H9 (cell line): ENCODE results near the gene KRTAP12-2. TPM values are rescaled to one million over a fixed set of nuclear protein-coding genes. Genes with fewer than 3 reads are reported as not detected.

Experiments
- DNase-seq: peaks from one replicate; pipeline ENCODE4 v3.0.0-alpha.2; 2017
- H2AFZ ChIP-seq: one replicate; pipeline ENCODE4 v1.6.1; 2013; ENCODE audit warnings: mild to moderate bottlenecking, low read length, control low read depth, moderate library complexity
- H2AK5ac ChIP-seq: 2 replicates; pipeline ENCODE4 v1.6.1; 2013; ENCODE audit warnings: low read length, control low read depth, mixed read lengths; ENCODE audit not compliant: insufficient read length
- H2BK120ac ChIP-seq: one replicate; pipeline ENCODE4 v1.6.1; 2013; ENCODE audit warnings: low read depth, mild to moderate bottlenecking, low read length, control low read depth, inconsistent platforms; ENCODE audit not compliant: poor library complexity, severe bottlenecking
- H2BK12ac ChIP-seq: 2 replicates; pipeline ENCODE4 v1.6.1; 2013; ENCODE audit warnings: low read length, control low read depth, mixed read lengths, low read depth; ENCODE audit not compliant: insufficient read length
- H2BK15ac ChIP-seq: 2 replicates; pipeline ENCODE4 v1.6.1; 2013; ENCODE audit warnings: low read depth, low read length, control low read depth
- H2BK20ac ChIP-seq: one replicate; pipeline ENCODE4 v1.6.1; 2013; ENCODE audit warnings: low read depth, mild to moderate bottlenecking, low read length, control low read depth, inconsistent platforms; ENCODE audit not compliant: poor library complexity, severe bottlenecking
- H2BK5ac ChIP-seq: 2 replicates; pipeline ENCODE4 v1.6.1; 2013; ENCODE audit warnings: low read length, control low read depth, mixed read lengths; ENCODE audit not compliant: insufficient read length
- H3K14ac ChIP-seq: 2 replicates; pipeline ENCODE4 v1.6.1; 2013; ENCODE audit warnings: low read length, control low read depth; ENCODE audit not compliant: insufficient read depth
- H3K18ac ChIP-seq: 2 replicates; pipeline ENCODE4 v1.6.1; 2013; ENCODE audit warnings: low read depth, mild to moderate bottlenecking, mixed read lengths, low read length, control low read depth; ENCODE audit not compliant: insufficient read length
- H3K23ac ChIP-seq: 2 replicates; pipeline ENCODE4 v1.6.1; 2013; ENCODE audit warnings: low read length, control low read depth, mixed read lengths, low read depth; ENCODE audit not compliant: insufficient read length
- H3K23me2 ChIP-seq: 2 replicates; pipeline ENCODE4 v1.6.1; 2013; ENCODE audit warnings: low read depth, mild to moderate bottlenecking, mixed read lengths, low read length, control low read depth; ENCODE audit not compliant: insufficient read length, poor library complexity, severe bottlenecking
- H3K27ac ChIP-seq: 2 replicates; pipeline ENCODE4 v1.5.1; 2013; ENCODE audit warnings: low read length, control low read depth, mixed read lengths, low read depth; ENCODE audit not compliant: insufficient read length
- H3K27me3 ChIP-seq: 2 replicates; pipeline ENCODE4 v1.6.1; 2013; ENCODE audit warnings: low read length, control low read depth, inconsistent platforms; ENCODE audit not compliant: insufficient read depth
- H3K4ac ChIP-seq: 2 replicates; pipeline ENCODE4 v1.6.1; 2013; ENCODE audit warnings: low read depth, mild to moderate bottlenecking, control low read depth, inconsistent platforms, low read length, moderate library complexity
- H3K4me1 ChIP-seq: 2 replicates; pipeline ENCODE4 v1.6.1; 2013; ENCODE audit warnings: low read length, control low read depth, inconsistent platforms; ENCODE audit not compliant: insufficient read depth
- H3K4me2 ChIP-seq: 2 replicates; pipeline ENCODE4 v1.6.1; 2013; ENCODE audit warnings: low read length, control low read depth, mixed read lengths; ENCODE audit not compliant: insufficient read length, insufficient read depth
- H3K56ac ChIP-seq: 2 replicates; pipeline ENCODE4 v1.6.1; 2013; ENCODE audit warnings: low read depth, mild to moderate bottlenecking, mixed read lengths, low read length, control low read depth; ENCODE audit not compliant: insufficient read length
- H3K79me1 ChIP-seq: 2 replicates; pipeline ENCODE4 v1.6.1; 2013; ENCODE audit warnings: low read depth, mild to moderate bottlenecking, moderate library complexity, low read length, control low read depth, inconsistent platforms; ENCODE audit not compliant: insufficient read depth, poor library complexity, severe bottlenecking
- H3K79me2 ChIP-seq: 2 replicates; pipeline ENCODE4 v1.6.1; 2013; ENCODE audit warnings: low read length, control low read depth, inconsistent platforms; ENCODE audit not compliant: insufficient read depth
- H3K9ac ChIP-seq: 2 replicates; pipeline ENCODE4 v1.6.1; 2013; ENCODE audit warnings: low read length, control low read depth, mixed read lengths; ENCODE audit not compliant: insufficient read length; ENCODE audit errors: extremely low read depth
- H3K9me3 ChIP-seq: one replicate; pipeline ENCODE4 v1.6.1; 2013; ENCODE audit warnings: low read depth, low read length, inconsistent platforms; ENCODE audit not compliant: control insufficient read depth
- H3T11ph ChIP-seq: one replicate; pipeline ENCODE4 v1.6.1; 2013; ENCODE audit warnings: mild to moderate bottlenecking, low read length, control low read depth, inconsistent platforms
- H4K20me1 ChIP-seq: one replicate; pipeline ENCODE4 v1.6.1; 2013; ENCODE audit not compliant: control insufficient read depth, insufficient read length, insufficient read depth
- H4K5ac ChIP-seq: 2 replicates; pipeline ENCODE4 v1.6.1; 2013; ENCODE audit warnings: low read depth, mild to moderate bottlenecking, mixed read lengths, low read length, control low read depth; ENCODE audit not compliant: insufficient read length
- H4K8ac ChIP-seq: replicated peaks from 2 replicates; pipeline ENCODE4 v1.6.1; 2013; ENCODE audit warnings: low read length, control low read depth, mixed read lengths, low read depth; ENCODE audit not compliant: insufficient read length
- H4K91ac ChIP-seq: 2 replicates; pipeline ENCODE4 v1.6.1; 2013; ENCODE audit warnings: low read depth, mild to moderate bottlenecking, moderate library complexity, mixed read lengths, low read length, control low read depth; ENCODE audit not compliant: insufficient read length
- H3K27ac Mint-ChIP-seq, 3 experiments: 2 replicates in 2 of 3; 3 replicates in 1 of 3; pipeline ENCODE4 v1.8.0; 2020 to 2021; ENCODE audit warnings: mixed read lengths in 3 of 3, mild to moderate bottlenecking in 1 of 3, moderate library complexity in 1 of 3
- H3K27me3 Mint-ChIP-seq: 2 replicates; pipeline ENCODE4 v1.8.0; 2021; ENCODE audit warnings: low read depth, mild to moderate bottlenecking, moderate library complexity, mixed read lengths
- H3K36me3 Mint-ChIP-seq, 3 experiments: 2 replicates in 2 of 3; 3 replicates in 1 of 3; pipeline ENCODE4 v1.8.0; 2020 to 2021; ENCODE audit warnings: low read depth in 3 of 3, mixed read lengths in 3 of 3; ENCODE audit not compliant: insufficient read depth in 1 of 3
- H3K4me1 Mint-ChIP-seq, 2 experiments: 2 replicates each; pipeline ENCODE4 v1.8.0; 2020; ENCODE audit warnings: mixed read lengths in 2 of 2
- H3K4me3 Mint-ChIP-seq, 2 experiments: 2 replicates in 1 of 2; 3 replicates in 1 of 2; pipeline ENCODE4 v1.8.0; 2020 to 2021; ENCODE audit warnings: mild to moderate bottlenecking in 2 of 2, mixed read lengths in 2 of 2, moderate library complexity in 1 of 2
- H3K9me3 Mint-ChIP-seq, 2 experiments: 2 replicates in 1 of 2; 3 replicates in 1 of 2; pipeline ENCODE4 v1.8.0; 2020; ENCODE audit warnings: mild to moderate bottlenecking in 2 of 2, mixed read lengths in 2 of 2, moderate library complexity in 1 of 2
- CTCF ChIP-seq: fragments of 200-600 bp; sonication (generic); conservative IDR thresholded peaks from 3 replicates; pipeline ENCODE4 v1.8.0; 2021; ENCODE audit warnings: antibody characterized with exemption, mild to moderate bottlenecking
- WGBS: extraction: QIAGEN DNeasy Blood & Tissue Kit; methylation state at CpG from one replicate; pipeline ENCODE4 v1.1.7; 2013; ENCODE audit warnings: missing lambda C conversion rate, low lambda C conversion rate, mixed read lengths; ENCODE audit not compliant: insufficient read length; ENCODE audit errors: extremely low coverage; 5-methylcytosine and 5-hydroxymethylcytosine counted together
- total RNA-seq: library from RNA; stranded (reverse); gene quantifications from 2 replicates; pipeline ENCODE4 v1.2.1, GENCODE V29; 2021

KRTAP12-2 gene
- total RNA-seq, 1 experiment from 2014 or later, result not detected

GRCh38 chr21:44701541-44701940 is 34.8 kb upstream of the KRTAP12-2 start:
- peaks cover 13% of the 10 kb centered on the region; the same call in 1 of the 2 replicates for H3K4me1 ChIP-seq
- Mint-ChIP-seq H3K4me3 (no peak overlapping the region), H3K27me3 (peaks cover 24% of the 10 kb centered on the region), H3K36me3 (no peaks in the 10 kb centered on the region; a peak in 1 of 7 replicates), H3K9me3 (no peaks in the 10 kb centered on the region; a peak in 1 of 5 replicates), H3K4me1 (peaks cover 78 to 84% of the 10 kb centered on the region in 2 experiments), H3K27ac (peak overlapping the region in 1 of 3 experiments; percentile 65; a peak in 1 of 7 replicates)
- H3K79me2 ChIP-seq, result no peaks in the 10 kb centered on the region
- no peak overlapping the region for H3K9ac ChIP-seq
- H3K9me3 ChIP-seq, result no peaks in the 10 kb centered on the region
- H2BK20ac ChIP-seq, result no peak overlapping the region
- H2BK5ac ChIP-seq, result no peak overlapping the region
- H3K4me2 ChIP-seq, result no peak overlapping the region
- no peak overlapping the region for H2BK12ac ChIP-seq
- peaks cover 5% of the 10 kb centered on the region; the same call in 1 of the 2 replicates for H3K27me3 ChIP-seq
- H4K8ac ChIP-seq, result no peak overlapping the region
- H3K18ac ChIP-seq, result no peak overlapping the region
- no peak overlapping the region for H3K23ac ChIP-seq
- H3T11ph ChIP-seq, result no peak overlapping the region
- no peak overlapping the region for H3K27ac ChIP-seq
- no CpG with 5 or more reads among the region's 12 CpGs for WGBS
- no peak overlapping the region for H3K56ac ChIP-seq
- H2BK15ac ChIP-seq, result no peak overlapping the region
- H4K91ac ChIP-seq, result no peak overlapping the region
- H4K5ac ChIP-seq, result no peak overlapping the region
- H3K4ac ChIP-seq, result no peak overlapping the region
- H3K14ac ChIP-seq, result no peak overlapping the region; the same call in 1 of the 2 replicates
- TF ChIP-seq CTCF, result no peak
- no peak overlapping the region for H2AK5ac ChIP-seq
- no peak for DNase-seq
- H4K20me1 ChIP-seq, result no peaks in the 10 kb centered on the region
- H2BK120ac ChIP-seq, result no peak overlapping the region
- no peaks in the 10 kb centered on the region for H3K79me1 ChIP-seq
- H2AFZ ChIP-seq, result no peak overlapping the region
- H3K23me2 ChIP-seq, result peaks cover 4% of the 10 kb centered on the region
